ENCODE measurements around the gene B4GALNT4. TPM values are rescaled to one million over a fixed set of nuclear protein-coding genes. Genes with fewer than 3 reads are reported as not detected.

Gene B4GALNT4
- total RNA-seq, 1 experiment from 2014 or later: 1.9 TPM

- Mint-ChIP-seq H3K4me1 (ENCODE audit: low read depth, unreplicated experiment) (peaks cover 17% of the 10 kb centered on the region), H3K4me3 (ENCODE audit: low read depth, unreplicated experiment) (peak within 1 kb of the TSS; percentile 95), H3K36me3 (ENCODE audit: insufficient read depth, unreplicated experiment) (peaks cover 48% of the 10 kb centered on the region), H3K27ac (ENCODE audit: unreplicated experiment) (peak within 1 kb of the TSS; percentile 85), H3K27me3 (ENCODE audit: unreplicated experiment) (peaks cover 3% of the 10 kb centered on the region), H3K9me3 (ENCODE audit: low read depth, unreplicated experiment) (no peaks in the 10 kb centered on the region)
- peak; percentile 95 for DNase-seq
- intact Hi-C loops (cut with micrococcal nuclease; ENCODE audit: unreplicated experiment): no loop called here
- no peak for TF ChIP-seq CTCF (IDR thresholded peaks at IDR 0.05; ENCODE audit: unreplicated experiment)
- CTCF ChIA-PET: interaction anchor here (0.6 to 0.7 kb wide), 4 partner anchors 54 to 137 kb away, joined by 3 to 7 read pairs (median 4); no protein-coding TSS in a partner anchor
- TSS peak; percentile 96 for BruUV-seq (replicated peaks)
Measured at GRCh38 chr11:394034-394857, 24.9 kb downstream of the B4GALNT4 start, which contains the start of gene PKP3. Gene PKP3 (plus strand): TSS chr11:394209. CDS start chr11:394293, 84 bp downstream.

GRCh38 chr11:394858-395655, 25.8 kb downstream of the B4GALNT4 start:
- Mint-ChIP-seq H3K27me3 (ENCODE audit: unreplicated experiment) (no peaks in the 10 kb centered on the region), H3K27ac (ENCODE audit: unreplicated experiment) (peak overlapping the region; percentile 66), H3K9me3 (ENCODE audit: low read depth, unreplicated experiment) (no peaks in the 10 kb centered on the region), H3K4me1 (ENCODE audit: low read depth, unreplicated experiment) (peaks cover 17% of the 10 kb centered on the region), H3K4me3 (ENCODE audit: low read depth, unreplicated experiment) (peak overlapping the region; percentile 95), H3K36me3 (ENCODE audit: insufficient read depth, unreplicated experiment) (peaks cover 56% of the 10 kb centered on the region)
- intact Hi-C loops (cut with micrococcal nuclease; ENCODE audit: unreplicated experiment): no loop called here
- TF ChIP-seq CTCF (IDR thresholded peaks at IDR 0.05; ENCODE audit: unreplicated experiment): no peak
- CTCF ChIA-PET: interaction anchor here (0.6 kb wide), 1 partner anchor 79 kb away, joined by 3 read pairs; no protein-coding TSS in a partner anchor
- no peak for DNase-seq
- no TSS peak for BruUV-seq (replicated peaks)

- intact Hi-C loops (cut with micrococcal nuclease; ENCODE audit: unreplicated experiment): no loop called here
- Mint-ChIP-seq H3K36me3 (ENCODE audit: insufficient read depth, unreplicated experiment) (peaks cover 60% of the 10 kb centered on the region), H3K4me3 (ENCODE audit: low read depth, unreplicated experiment) (peak overlapping the region; percentile 95), H3K27me3 (ENCODE audit: unreplicated experiment) (no peaks in the 10 kb centered on the region), H3K9me3 (ENCODE audit: low read depth, unreplicated experiment) (no peaks in the 10 kb centered on the region), H3K4me1 (ENCODE audit: low read depth, unreplicated experiment) (peaks cover 17% of the 10 kb centered on the region), H3K27ac (ENCODE audit: unreplicated experiment) (peak overlapping the region; percentile 36)
- CTCF ChIA-PET: interaction anchor here (0.6 to 1.3 kb wide), 3 partner anchors 21 to 79 kb away, joined by 3 to 9 read pairs (median 3); no protein-coding TSS in a partner anchor
- DNase-seq: no peak
- no peak for TF ChIP-seq CTCF (IDR thresholded peaks at IDR 0.05; ENCODE audit: unreplicated experiment)
- BruUV-seq (replicated peaks): no TSS peak
Measured at GRCh38 chr11:395866-396265, 26.6 kb downstream of the B4GALNT4 start.

GRCh38 chr11:396511-396947, 27.2 kb downstream of the B4GALNT4 start:
- TF ChIP-seq CTCF (IDR thresholded peaks at IDR 0.05; ENCODE audit: unreplicated experiment): peak; percentile 24
- CTCF ChIA-PET: interaction anchor here (0.7 to 1.3 kb wide), 3 partner anchors 20 to 129 kb away, joined by 3 to 9 read pairs (median 3); no protein-coding TSS in a partner anchor
- no TSS peak for BruUV-seq (replicated peaks)
- Mint-ChIP-seq H3K27ac (ENCODE audit: unreplicated experiment) (peak overlapping the region; percentile 36), H3K4me3 (ENCODE audit: low read depth, unreplicated experiment) (peak overlapping the region; percentile 95), H3K36me3 (ENCODE audit: insufficient read depth, unreplicated experiment) (peaks cover 60% of the 10 kb centered on the region), H3K4me1 (ENCODE audit: low read depth, unreplicated experiment) (peaks cover 10% of the 10 kb centered on the region), H3K27me3 (ENCODE audit: unreplicated experiment) (no peaks in the 10 kb centered on the region), H3K9me3 (ENCODE audit: low read depth, unreplicated experiment) (no peaks in the 10 kb centered on the region)
- intact Hi-C loops (cut with micrococcal nuclease; ENCODE audit: unreplicated experiment): no loop called here
- no peak for DNase-seq
